PC-3 (cell line): ENCODE measurements around the gene COP1.

Source experiments
- EZH2phosphoT487 ChIP-seq: fragments of 300-600 bp; sonication (generic); IDR thresholded peaks from 2 replicates; pipeline ENCODE4 v1.6.1; 2018; ENCODE audit warnings: mild to moderate bottlenecking, antibody characterized with exemption, low read length, borderline replicate concordance
- TF ChIP-seq, protein P1 (sequence below): fragments of 300-600 bp; sonication (generic); conservative IDR thresholded peaks from 2 replicates; pipeline ENCODE4 v1.5.1; 2017; ENCODE audit warnings: antibody characterized with exemption, low read depth, mild to moderate bottlenecking, low read length

GRCh38 chr1:175963740-175964139 is 243.3 kb downstream of the COP1 start:
- TF ChIP-seq, protein P1, sequence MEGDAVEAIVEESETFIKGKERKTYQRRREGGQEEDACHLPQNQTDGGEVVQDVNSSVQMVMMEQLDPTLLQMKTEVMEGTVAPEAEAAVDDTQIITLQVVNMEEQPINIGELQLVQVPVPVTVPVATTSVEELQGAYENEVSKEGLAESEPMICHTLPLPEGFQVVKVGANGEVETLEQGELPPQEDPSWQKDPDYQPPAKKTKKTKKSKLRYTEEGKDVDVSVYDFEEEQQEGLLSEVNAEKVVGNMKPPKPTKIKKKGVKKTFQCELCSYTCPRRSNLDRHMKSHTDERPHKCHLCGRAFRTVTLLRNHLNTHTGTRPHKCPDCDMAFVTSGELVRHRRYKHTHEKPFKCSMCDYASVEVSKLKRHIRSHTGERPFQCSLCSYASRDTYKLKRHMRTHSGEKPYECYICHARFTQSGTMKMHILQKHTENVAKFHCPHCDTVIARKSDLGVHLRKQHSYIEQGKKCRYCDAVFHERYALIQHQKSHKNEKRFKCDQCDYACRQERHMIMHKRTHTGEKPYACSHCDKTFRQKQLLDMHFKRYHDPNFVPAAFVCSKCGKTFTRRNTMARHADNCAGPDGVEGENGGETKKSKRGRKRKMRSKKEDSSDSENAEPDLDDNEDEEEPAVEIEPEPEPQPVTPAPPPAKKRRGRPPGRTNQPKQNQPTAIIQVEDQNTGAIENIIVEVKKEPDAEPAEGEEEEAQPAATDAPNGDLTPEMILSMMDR = no peak
- TF ChIP-seq EZH2phosphoT487 = no peak
